ENCODE data around the gene SIM1. TPM values are rescaled to one million over a fixed set of nuclear protein-coding genes. Genes with fewer than 3 reads are reported as not detected.

Gene SIM1
- total RNA-seq, 2 donors from 2014 or later, result not detected

DNA sequence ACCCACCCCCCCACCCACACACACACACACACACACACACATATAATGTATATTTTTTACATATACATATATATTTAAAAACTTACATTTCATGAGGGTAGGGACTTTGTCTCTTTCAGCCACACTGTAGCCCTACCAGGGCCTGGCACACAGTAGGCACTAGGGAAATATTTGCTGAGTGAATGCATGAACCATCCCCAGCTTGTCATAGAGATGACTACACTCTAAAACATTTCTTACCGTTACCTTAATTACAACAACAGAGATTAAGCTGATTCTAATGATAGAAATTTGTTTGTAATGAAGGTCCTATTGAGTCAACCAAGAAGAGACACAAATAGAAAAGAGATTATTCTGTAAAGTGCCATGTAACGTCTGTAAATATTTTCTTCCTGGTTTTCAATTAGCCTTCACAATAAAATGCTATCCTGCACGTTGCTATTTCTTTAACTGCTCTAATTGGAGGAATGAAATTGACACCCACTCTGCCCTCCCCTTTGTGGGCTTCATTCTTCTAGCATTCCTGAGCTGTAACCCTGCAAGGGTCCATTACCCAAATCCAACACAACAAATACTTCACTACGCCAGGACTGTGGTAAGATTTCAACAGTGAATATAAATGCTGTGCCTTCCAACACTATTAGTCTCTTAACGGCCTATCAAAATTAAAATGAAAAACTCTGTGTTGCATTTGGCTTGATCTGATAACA lies 30.8 kb downstream of the SIM1 start:
- Mint-ChIP-seq H3K27me3 (peaks cover 37% of the 10 kb centered on the region), H3K4me3 (no peak overlapping the region), H3K9me3 (peaks cover 3% of the 10 kb centered on the region), H3K36me3 (ENCODE audit: low read depth) (no peaks in the 10 kb centered on the region), H3K27ac (no peak overlapping the region), H3K4me1 (no peaks in the 10 kb centered on the region)
- ATAC-seq (replicated peaks), result no peak

- no peak for ATAC-seq (replicated peaks)
- no peaks in the 10 kb centered on the region for H3K4me1 Mint-ChIP-seq
- H3K4me3 Mint-ChIP-seq, result no peak overlapping the region
- H3K27me3 Mint-ChIP-seq, result peaks cover 26% of the 10 kb centered on the region
- no peaks in the 10 kb centered on the region for H3K36me3 Mint-ChIP-seq (ENCODE audit: low read depth)
- H3K9me3 Mint-ChIP-seq, result no peaks in the 10 kb centered on the region
- no peak overlapping the region for H3K27ac Mint-ChIP-seq
Measured at GRCh38 chr6:100432136-100432535, 32.6 kb downstream of the SIM1 start.

GRCh38 chr6:100430962-100431361 lies 33.8 kb downstream of the SIM1 start:
- peaks cover 28% of the 10 kb centered on the region for H3K27me3 Mint-ChIP-seq
- H3K9me3 Mint-ChIP-seq, result no peaks in the 10 kb centered on the region
- H3K36me3 Mint-ChIP-seq (ENCODE audit: low read depth), result no peaks in the 10 kb centered on the region
- no peak for ATAC-seq (replicated peaks)
- no peak overlapping the region for H3K4me3 Mint-ChIP-seq
- no peaks in the 10 kb centered on the region for H3K4me1 Mint-ChIP-seq
- no peak overlapping the region for H3K27ac Mint-ChIP-seq

DNA sequence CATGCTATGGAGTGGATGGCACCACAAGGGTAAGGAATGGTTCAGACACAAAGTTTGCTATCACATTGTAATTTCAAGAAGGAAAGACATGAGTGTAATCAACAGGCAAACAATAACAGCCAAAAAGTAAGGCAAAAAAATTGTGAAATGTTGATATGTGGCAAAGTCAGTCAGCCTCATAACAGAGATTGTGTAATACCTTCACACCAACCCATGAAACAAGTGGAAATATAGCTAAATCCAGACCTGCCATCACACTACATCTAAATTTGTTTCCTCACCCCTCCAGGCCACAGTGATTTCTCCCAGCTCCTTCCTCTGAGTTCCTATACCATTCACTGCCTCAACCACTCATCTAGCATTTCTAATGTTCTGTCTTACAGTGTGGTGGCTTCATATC lies 37.3 kb downstream of the SIM1 start:
- Mint-ChIP-seq H3K27me3 (peaks cover 16% of the 10 kb centered on the region), H3K36me3 (ENCODE audit: low read depth) (no peaks in the 10 kb centered on the region)

GRCh38 chr6:100426744-100427338 lies 37.9 kb downstream of the SIM1 start:
- H3K27ac Mint-ChIP-seq, result no peak overlapping the region
- no peaks in the 10 kb centered on the region for H3K9me3 Mint-ChIP-seq
- no peaks in the 10 kb centered on the region for H3K4me1 Mint-ChIP-seq
- no peaks in the 10 kb centered on the region for H3K36me3 Mint-ChIP-seq (ENCODE audit: low read depth)
- no peak for ATAC-seq (replicated peaks)
- peaks cover 11% of the 10 kb centered on the region for H3K27me3 Mint-ChIP-seq
- H3K4me3 Mint-ChIP-seq, result no peak overlapping the region

More for the DNA sequence above, 37.3 kb downstream of the SIM1 start:
- no peak overlapping the region for H3K4me3 Mint-ChIP-seq
- H3K27ac Mint-ChIP-seq, result no peak overlapping the region
- no peaks in the 10 kb centered on the region for H3K9me3 Mint-ChIP-seq
- no peaks in the 10 kb centered on the region for H3K4me1 Mint-ChIP-seq
- no peak for ATAC-seq (replicated peaks)

DNA sequence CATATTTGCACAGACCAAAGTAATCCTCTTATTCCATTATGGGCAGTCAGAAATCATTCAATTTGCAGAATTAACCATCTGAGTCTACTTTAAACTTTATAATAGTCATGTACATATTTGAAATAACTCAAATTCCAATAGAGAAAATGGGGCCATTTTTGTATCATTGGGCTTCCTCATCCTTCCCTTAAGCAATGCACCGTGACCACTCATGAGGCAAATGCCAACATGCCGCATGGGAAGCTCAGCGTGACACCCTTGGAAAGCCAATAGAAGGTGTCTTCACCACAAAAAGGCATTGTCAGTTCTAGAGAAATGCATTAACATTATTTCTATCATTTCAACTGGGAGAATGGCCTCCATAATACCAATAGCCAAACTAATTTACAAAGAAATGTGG lies 38.5 kb downstream of the SIM1 start:
- no peak for ATAC-seq (replicated peaks)
- H3K36me3 Mint-ChIP-seq (ENCODE audit: low read depth), result no peaks in the 10 kb centered on the region
- no peaks in the 10 kb centered on the region for H3K9me3 Mint-ChIP-seq
- H3K27me3 Mint-ChIP-seq, result peaks cover 11% of the 10 kb centered on the region
- no peaks in the 10 kb centered on the region for H3K4me1 Mint-ChIP-seq
- no peak overlapping the region for H3K27ac Mint-ChIP-seq
- no peak overlapping the region for H3K4me3 Mint-ChIP-seq

DNA sequence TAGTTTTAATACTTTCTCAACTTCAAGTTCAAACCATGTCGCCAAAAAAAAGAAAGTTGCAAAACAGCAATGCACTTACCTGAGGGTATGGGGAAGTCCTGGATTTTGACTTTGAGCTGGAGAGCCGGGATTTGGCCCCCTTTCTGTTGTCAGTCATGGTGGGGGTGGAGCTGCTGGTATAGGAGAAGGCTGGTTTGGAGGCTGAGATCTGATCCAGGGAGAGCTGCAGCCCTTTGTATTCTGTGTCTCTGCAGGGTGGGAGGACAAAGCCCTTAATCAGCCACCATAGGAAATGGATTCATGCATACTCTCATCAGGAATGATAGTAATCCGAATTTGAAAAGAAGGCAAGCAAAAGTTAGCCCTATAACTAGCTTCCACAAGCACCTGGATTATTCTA lies 44.0 kb downstream of the SIM1 start:
- Mint-ChIP-seq H3K9me3 (no peaks in the 10 kb centered on the region), H3K36me3 (ENCODE audit: low read depth) (no peaks in the 10 kb centered on the region), H3K27me3 (peaks cover 8% of the 10 kb centered on the region), H3K27ac (no peak overlapping the region), H3K4me3 (no peak overlapping the region), H3K4me1 (no peaks in the 10 kb centered on the region)
- ATAC-seq (replicated peaks), result no peak

DNA sequence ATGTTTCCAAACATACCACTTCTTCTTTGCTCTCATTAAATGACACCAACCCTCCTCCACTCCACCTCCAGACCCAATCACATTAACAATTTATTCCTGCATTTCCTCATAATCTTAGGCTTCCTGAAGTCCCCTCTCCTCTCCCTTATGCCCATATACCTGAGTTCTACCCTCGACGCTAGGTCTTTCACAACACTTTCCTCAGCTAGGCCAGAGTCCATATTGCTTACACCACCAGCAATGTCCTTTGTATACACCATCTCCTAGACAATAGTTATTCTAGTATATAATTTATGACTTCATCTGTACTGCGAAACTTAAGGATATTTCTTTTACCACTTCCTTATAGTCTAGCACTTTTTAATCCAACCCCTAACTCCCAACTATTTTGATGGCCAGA lies 47.7 kb downstream of the SIM1 start:
- Mint-ChIP-seq H3K9me3 (no peaks in the 10 kb centered on the region), H3K36me3 (ENCODE audit: low read depth) (no peaks in the 10 kb centered on the region), H3K27me3 (peaks cover 8% of the 10 kb centered on the region), H3K4me1 (no peaks in the 10 kb centered on the region), H3K27ac (no peak overlapping the region), H3K4me3 (no peak overlapping the region)
- ATAC-seq (replicated peaks), result no peak

- ATAC-seq (replicated peaks), result no peak
- peaks cover 13% of the 10 kb centered on the region for H3K27me3 Mint-ChIP-seq
- no peaks in the 10 kb centered on the region for H3K4me1 Mint-ChIP-seq
- H3K4me3 Mint-ChIP-seq, result no peak overlapping the region
- H3K27ac Mint-ChIP-seq, result no peak overlapping the region
- no peaks in the 10 kb centered on the region for H3K36me3 Mint-ChIP-seq (ENCODE audit: low read depth)
- H3K9me3 Mint-ChIP-seq, result no peaks in the 10 kb centered on the region
Measured at GRCh38 chr6:100415768-100416167, 49.0 kb downstream of the SIM1 start.

DNA sequence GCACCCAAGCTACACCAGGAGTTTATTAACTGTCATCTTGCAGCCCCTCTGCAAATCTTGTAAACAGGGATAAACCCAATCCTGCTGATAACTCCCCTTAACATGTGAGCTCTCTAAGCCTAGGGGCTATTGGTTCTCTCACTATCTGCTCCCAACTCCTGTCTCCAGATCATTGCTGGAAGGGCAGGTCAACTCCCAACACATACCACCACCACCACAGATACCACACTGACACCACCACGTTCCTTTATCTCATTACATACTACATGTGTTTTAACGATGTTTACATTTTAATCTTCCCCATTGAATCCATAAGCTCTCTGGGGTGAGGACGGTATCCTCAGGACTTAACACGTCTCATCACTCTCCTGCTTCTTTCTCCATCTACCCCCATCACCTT lies 51.8 kb downstream of the SIM1 start:
- H3K36me3 Mint-ChIP-seq (ENCODE audit: low read depth), result no peaks in the 10 kb centered on the region
- H3K27me3 Mint-ChIP-seq, result peaks cover 18% of the 10 kb centered on the region
- H3K9me3 Mint-ChIP-seq, result no peaks in the 10 kb centered on the region
- no peak overlapping the region for H3K27ac Mint-ChIP-seq
- ATAC-seq (replicated peaks), result no peak
- H3K4me1 Mint-ChIP-seq, result no peaks in the 10 kb centered on the region
- H3K4me3 Mint-ChIP-seq, result no peak overlapping the region

GRCh38 chr6:100404051-100404450 lies 60.7 kb downstream of the SIM1 start:
- ATAC-seq (replicated peaks), result no peak

GRCh38 chr6:100393493-100393892 lies 71.2 kb downstream of the SIM1 start:
- no peak overlapping the region for H3K27ac Mint-ChIP-seq
- no peak for ATAC-seq (replicated peaks)
- peaks cover 11% of the 10 kb centered on the region for H3K27me3 Mint-ChIP-seq
- H3K9me3 Mint-ChIP-seq, result peaks cover 3% of the 10 kb centered on the region
- no peak overlapping the region for H3K4me3 Mint-ChIP-seq
- no peaks in the 10 kb centered on the region for H3K36me3 Mint-ChIP-seq (ENCODE audit: low read depth)
- H3K4me1 Mint-ChIP-seq, result no peaks in the 10 kb centered on the region

More at GRCh38 chr6:100404051-100404450, 60.7 kb downstream of the SIM1 start:
- H3K36me3 Mint-ChIP-seq (ENCODE audit: low read depth), result no peaks in the 10 kb centered on the region
- peaks cover 3% of the 10 kb centered on the region for H3K27me3 Mint-ChIP-seq
- H3K9me3 Mint-ChIP-seq, result no peaks in the 10 kb centered on the region
- no peak overlapping the region for H3K4me3 Mint-ChIP-seq
- no peaks in the 10 kb centered on the region for H3K4me1 Mint-ChIP-seq
- no peak overlapping the region for H3K27ac Mint-ChIP-seq

DNA sequence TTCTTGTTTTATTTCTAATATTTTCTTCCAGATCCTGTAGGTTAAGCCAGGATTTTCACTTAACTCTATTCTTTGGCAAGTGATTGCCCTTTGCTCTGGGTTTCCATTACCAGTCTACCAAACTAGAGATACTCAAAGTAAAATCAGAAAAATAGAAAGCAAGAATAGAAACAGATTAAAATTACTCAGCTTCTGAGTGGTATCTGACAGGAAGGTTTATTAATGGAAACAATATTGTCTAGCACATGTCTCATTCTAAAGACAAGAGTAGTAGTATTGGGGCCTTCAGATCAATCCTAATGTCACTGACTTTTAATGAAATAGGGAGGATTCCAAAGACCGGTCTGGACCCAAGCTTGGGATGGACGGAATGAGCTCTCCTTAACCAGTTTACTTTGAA lies 72.3 kb downstream of the SIM1 start:
- Mint-ChIP-seq H3K27me3 (peaks cover 11% of the 10 kb centered on the region), H3K9me3 (no peaks in the 10 kb centered on the region), H3K4me1 (no peaks in the 10 kb centered on the region), H3K36me3 (ENCODE audit: low read depth) (no peaks in the 10 kb centered on the region), H3K4me3 (no peak overlapping the region), H3K27ac (no peak overlapping the region)
- ATAC-seq (replicated peaks), result no peak

DNA sequence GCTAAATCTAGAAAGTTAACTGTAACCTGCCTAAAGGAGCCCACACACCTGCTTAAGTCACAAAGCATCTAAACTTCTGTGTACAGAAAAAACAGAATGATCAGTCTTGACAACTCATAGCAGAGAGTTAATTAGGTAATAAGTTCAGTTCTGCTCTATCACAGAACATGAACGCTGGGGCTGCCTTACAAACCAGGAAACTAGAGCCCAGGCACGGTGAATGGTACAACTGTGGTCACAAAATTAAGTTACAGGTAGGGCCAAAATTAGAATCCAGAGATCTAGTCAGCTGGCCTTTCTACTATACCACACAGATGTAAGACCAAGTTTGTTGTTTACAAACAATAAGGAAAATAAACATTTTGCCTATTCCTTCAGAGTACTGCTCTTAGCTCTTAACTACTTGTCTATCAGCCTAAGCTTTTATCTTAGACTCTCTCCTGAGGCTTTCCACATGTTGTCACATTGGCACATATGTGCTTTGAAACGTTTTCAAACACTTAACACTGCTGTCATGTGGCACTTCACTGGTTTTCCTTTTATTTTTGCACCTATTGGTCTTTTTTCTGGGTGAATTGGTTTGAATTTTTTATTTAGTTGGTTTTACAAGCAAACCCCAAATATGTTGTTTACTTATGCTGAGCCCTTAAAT lies 75.7 kb downstream of the SIM1 start:
- Mint-ChIP-seq H3K36me3 (ENCODE audit: low read depth) (no peaks in the 10 kb centered on the region), H3K9me3 (no peaks in the 10 kb centered on the region), H3K27me3 (peaks cover 11% of the 10 kb centered on the region), H3K4me3 (no peak overlapping the region), H3K27ac (no peak overlapping the region), H3K4me1 (no peaks in the 10 kb centered on the region)
- ATAC-seq (replicated peaks), result no peak

DNA sequence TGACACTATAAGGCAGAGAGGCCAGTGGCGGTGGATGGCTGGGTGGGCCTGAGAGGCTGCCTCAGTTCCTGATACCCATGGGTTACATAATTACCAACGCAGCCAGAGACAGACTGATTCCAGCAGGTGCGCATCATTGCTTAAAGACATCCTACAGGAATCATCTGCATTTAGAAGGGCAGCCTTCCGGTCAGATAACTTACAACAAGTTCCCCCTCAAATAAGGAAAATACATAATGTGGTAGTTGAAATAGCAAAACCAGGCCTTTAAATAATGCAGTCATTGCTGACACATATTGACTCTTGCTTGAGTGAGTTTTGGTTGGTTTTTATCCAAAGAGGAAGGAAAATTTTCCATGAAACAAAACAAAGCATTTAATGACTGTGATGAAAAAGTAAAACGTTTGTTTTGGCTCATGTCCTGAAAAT lies 81.9 kb downstream of the SIM1 start:
- no peak overlapping the region for H3K27ac Mint-ChIP-seq
- H3K36me3 Mint-ChIP-seq (ENCODE audit: low read depth), result no peaks in the 10 kb centered on the region
- no peak for ATAC-seq (replicated peaks)
- no peak overlapping the region for H3K4me3 Mint-ChIP-seq
- H3K9me3 Mint-ChIP-seq, result no peaks in the 10 kb centered on the region
- H3K27me3 Mint-ChIP-seq, result peaks cover 3% of the 10 kb centered on the region
- no peaks in the 10 kb centered on the region for H3K4me1 Mint-ChIP-seq

Measured in activated T-helper 17 cell treated with anti-CD3 and anti-CD28 coated beads, Interleukin-2, amount 50 U/mL, for 72 hours (primary cell).